MM.1S (cell line): ENCODE results near the gene CDK5RAP2.

Experiments used
- DNase-seq: peaks from one replicate; pipeline ENCODE4 v3.0.0-alpha.2; 2015
- H2AFZ ChIP-seq: fragments of 300-600 bp; sonication (generic); 2 replicates; pipeline ENCODE4 v1.6.0; 2016; ENCODE audit warnings: antibody characterized with exemption, low read length
- H3F3A ChIP-seq: fragments of 300-600 bp; sonication (generic); 2 replicates; pipeline ENCODE4 v1.6.1; 2016; ENCODE audit warnings: mild to moderate bottlenecking, antibody characterized with exemption, low read length, moderate library complexity, mixed read lengths; ENCODE audit not compliant: insufficient read depth
- H3K27ac ChIP-seq: fragments of 300-600 bp; sonication (generic); 2 replicates; pipeline ENCODE4 v1.5.1; 2016; ENCODE audit warnings: mild to moderate bottlenecking, low read length
- H3K27me3 ChIP-seq: fragments of 300-600 bp; sonication (generic); replicated peaks from 2 replicates; pipeline ENCODE4 v1.6.0; 2016; ENCODE audit warnings: low read length; ENCODE audit not compliant: insufficient read depth
- H3K36me3 ChIP-seq: fragments of 300-600 bp; sonication (generic); replicated peaks from 2 replicates; pipeline ENCODE4 v1.6.1; 2016; ENCODE audit warnings: mild to moderate bottlenecking, low read length, mixed read lengths; ENCODE audit not compliant: insufficient read depth
- H3K4me1 ChIP-seq: fragments of 300-600 bp; sonication (generic); 2 replicates; pipeline ENCODE4 v1.6.1; 2016; ENCODE audit warnings: low read length, mixed read lengths
- H3K4me2 ChIP-seq: fragments of 300-600 bp; sonication (generic); 2 replicates; pipeline ENCODE4 v1.6.0; 2016; ENCODE audit warnings: low read depth, low read length
- H3K4me3 ChIP-seq: fragments of 300-600 bp; sonication (generic); 2 replicates; pipeline ENCODE4 v1.5.1; 2016; ENCODE audit warnings: low read length, mixed read lengths
- H3K79me2 ChIP-seq: fragments of 300-600 bp; sonication (generic); 2 replicates; pipeline ENCODE4 v1.6.1; 2016; ENCODE audit warnings: mixed run types, low read length, mixed read lengths
- H3K9ac ChIP-seq: fragments of 300-600 bp; sonication (generic); 2 replicates; pipeline ENCODE4 v1.6.1; 2016; ENCODE audit warnings: low read length, mixed read lengths
- H3K9me2 ChIP-seq: fragments of 300-600 bp; sonication (generic); replicated peaks from 2 replicates; pipeline ENCODE4 v1.6.1; 2016; ENCODE audit warnings: mild to moderate bottlenecking, low read length, mixed read lengths; ENCODE audit not compliant: insufficient read depth
- H3K9me3 ChIP-seq: fragments of 300-600 bp; sonication (generic); replicated peaks from 2 replicates; pipeline ENCODE4 v1.6.1; 2016; ENCODE audit warnings: mild to moderate bottlenecking, low read length, mixed read lengths; ENCODE audit not compliant: insufficient read depth
- H4K20me1 ChIP-seq: fragments of 300-600 bp; sonication (generic); 2 replicates; pipeline ENCODE4 v1.6.1; 2016; ENCODE audit warnings: mild to moderate bottlenecking, low read length, moderate library complexity, mixed read lengths; ENCODE audit not compliant: insufficient read depth
- EZH2 ChIP-seq: fragments of 300-600 bp; sonication (generic); optimal IDR thresholded peaks from 2 replicates; pipeline ENCODE3; 2017; ENCODE audit warnings: low read depth, mild to moderate bottlenecking, antibody characterized with exemption, low read length, mixed read lengths
- EZH2phosphoT487 ChIP-seq: fragments of 300-600 bp; sonication (generic); IDR thresholded peaks from 2 replicates; pipeline ENCODE4 v1.6.1; 2018; ENCODE audit warnings: antibody characterized with exemption, low read length
- TF ChIP-seq, protein P1 (sequence below): fragments of 300-600 bp; sonication (generic); IDR thresholded peaks from 2 replicates; pipeline ENCODE4 v1.5.1; 2016; ENCODE audit warnings: antibody characterized with exemption, low read length, mixed read lengths

Gene CDK5RAP2

DNA sequence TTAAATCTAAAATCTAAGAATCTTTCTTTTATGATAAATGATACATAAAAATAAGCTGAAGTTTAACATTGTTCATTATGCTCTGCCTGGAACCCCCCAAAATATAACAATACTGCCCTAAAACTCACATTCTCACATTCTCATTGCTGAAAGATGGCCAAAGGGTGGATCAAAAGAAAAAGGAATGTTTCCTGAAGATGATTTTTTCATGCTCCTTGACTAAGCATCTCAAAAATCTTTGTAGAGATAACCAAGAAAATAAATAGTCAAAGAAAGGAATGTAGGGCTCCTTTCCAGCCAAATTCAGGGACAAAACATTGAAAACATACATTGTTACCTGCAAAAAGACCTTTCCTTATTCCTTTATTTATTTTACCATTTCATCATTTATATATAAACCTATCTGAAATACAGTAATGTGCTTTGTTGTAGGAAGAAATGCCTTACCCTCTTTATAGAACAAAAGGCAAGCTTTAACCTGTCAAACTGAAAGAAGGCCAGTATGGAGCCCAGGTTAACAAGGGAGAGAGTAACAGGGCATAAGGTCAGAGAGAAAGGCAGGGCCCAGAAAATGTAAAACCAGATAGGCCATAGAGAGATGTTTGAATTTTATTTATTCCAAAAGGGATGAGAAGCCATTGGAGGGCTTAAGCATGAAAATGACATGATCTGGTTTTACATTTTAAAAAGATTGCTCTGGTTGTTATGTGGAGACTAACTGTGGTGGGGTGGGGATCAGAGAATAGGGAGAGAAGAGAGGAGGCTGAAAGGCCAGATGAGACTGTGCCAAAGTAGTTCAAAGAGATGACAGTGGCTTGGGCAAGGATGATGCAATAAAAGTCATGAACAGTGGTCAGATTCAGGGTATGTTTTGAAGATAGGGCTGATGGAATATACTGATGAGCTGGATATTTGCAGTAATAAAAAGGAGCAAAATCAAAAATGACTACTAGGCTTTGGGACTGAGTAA is 37.3 kb upstream of the CDK5RAP2 start:
- H3K4me1 ChIP-seq, result 0 out of 2 replicates have a peak, but pooled peaks cover 6% of the 10 kb centered on the region
- H3K4me3 ChIP-seq, result no peak overlapping the region
- TF ChIP-seq EZH2 (no peak), EZH2phosphoT487 (no peak)
- TF ChIP-seq, protein P1, sequence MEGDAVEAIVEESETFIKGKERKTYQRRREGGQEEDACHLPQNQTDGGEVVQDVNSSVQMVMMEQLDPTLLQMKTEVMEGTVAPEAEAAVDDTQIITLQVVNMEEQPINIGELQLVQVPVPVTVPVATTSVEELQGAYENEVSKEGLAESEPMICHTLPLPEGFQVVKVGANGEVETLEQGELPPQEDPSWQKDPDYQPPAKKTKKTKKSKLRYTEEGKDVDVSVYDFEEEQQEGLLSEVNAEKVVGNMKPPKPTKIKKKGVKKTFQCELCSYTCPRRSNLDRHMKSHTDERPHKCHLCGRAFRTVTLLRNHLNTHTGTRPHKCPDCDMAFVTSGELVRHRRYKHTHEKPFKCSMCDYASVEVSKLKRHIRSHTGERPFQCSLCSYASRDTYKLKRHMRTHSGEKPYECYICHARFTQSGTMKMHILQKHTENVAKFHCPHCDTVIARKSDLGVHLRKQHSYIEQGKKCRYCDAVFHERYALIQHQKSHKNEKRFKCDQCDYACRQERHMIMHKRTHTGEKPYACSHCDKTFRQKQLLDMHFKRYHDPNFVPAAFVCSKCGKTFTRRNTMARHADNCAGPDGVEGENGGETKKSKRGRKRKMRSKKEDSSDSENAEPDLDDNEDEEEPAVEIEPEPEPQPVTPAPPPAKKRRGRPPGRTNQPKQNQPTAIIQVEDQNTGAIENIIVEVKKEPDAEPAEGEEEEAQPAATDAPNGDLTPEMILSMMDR, result no peak
- H3K36me3 ChIP-seq, result no peaks in the 10 kb centered on the region
- no peak overlapping the region for H3K4me2 ChIP-seq
- no peak overlapping the region for H2AFZ ChIP-seq
- H3K9me2 ChIP-seq, result no peaks in the 10 kb centered on the region
- no peak overlapping the region for H3K9ac ChIP-seq
- no peaks in the 10 kb centered on the region for H3F3A ChIP-seq
- DNase-seq, result no peak
- H3K27ac ChIP-seq, result no peak overlapping the region
- no peaks in the 10 kb centered on the region for H3K27me3 ChIP-seq
- H3K79me2 ChIP-seq, result no peaks in the 10 kb centered on the region
- no peaks in the 10 kb centered on the region for H4K20me1 ChIP-seq
- no peaks in the 10 kb centered on the region for H3K9me3 ChIP-seq

DNA sequence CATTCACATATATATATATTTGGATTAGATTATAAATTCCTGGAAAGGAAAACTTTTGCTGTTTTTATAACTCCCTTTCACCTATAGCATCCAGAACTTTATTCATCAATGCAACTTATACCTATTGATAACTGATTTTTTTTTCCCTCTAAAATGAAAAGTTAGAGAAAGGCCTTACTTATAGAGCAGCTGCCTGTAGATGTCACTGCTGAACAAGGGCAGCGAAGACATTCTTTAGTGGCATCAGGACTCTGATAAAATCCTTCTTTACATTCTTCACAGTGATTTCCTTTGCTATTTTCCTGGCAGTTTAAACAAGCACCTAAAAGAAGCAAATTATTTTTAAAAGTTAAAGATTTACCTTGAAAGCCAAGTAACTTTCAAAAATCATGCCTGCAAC is 32.3 kb upstream of the CDK5RAP2 start:
- no peaks in the 10 kb centered on the region for H4K20me1 ChIP-seq
- H3K27ac ChIP-seq, result no peak overlapping the region
- no peak for DNase-seq
- no peaks in the 10 kb centered on the region for H3K27me3 ChIP-seq
- H3F3A ChIP-seq, result no peaks in the 10 kb centered on the region
- H2AFZ ChIP-seq, result no peak overlapping the region
- TF ChIP-seq, protein P1, result peak; percentile 28
- no peak for TF ChIP-seq EZH2
- no peaks in the 10 kb centered on the region for H3K36me3 ChIP-seq
- no peaks in the 10 kb centered on the region for H3K79me2 ChIP-seq
- no peak overlapping the region for H3K4me2 ChIP-seq
- H3K9ac ChIP-seq, result no peak overlapping the region
- no peaks in the 10 kb centered on the region for H3K9me3 ChIP-seq
- no peak overlapping the region for H3K4me3 ChIP-seq
- no peaks in the 10 kb centered on the region for H3K4me1 ChIP-seq
- H3K9me2 ChIP-seq, result no peaks in the 10 kb centered on the region

DNA sequence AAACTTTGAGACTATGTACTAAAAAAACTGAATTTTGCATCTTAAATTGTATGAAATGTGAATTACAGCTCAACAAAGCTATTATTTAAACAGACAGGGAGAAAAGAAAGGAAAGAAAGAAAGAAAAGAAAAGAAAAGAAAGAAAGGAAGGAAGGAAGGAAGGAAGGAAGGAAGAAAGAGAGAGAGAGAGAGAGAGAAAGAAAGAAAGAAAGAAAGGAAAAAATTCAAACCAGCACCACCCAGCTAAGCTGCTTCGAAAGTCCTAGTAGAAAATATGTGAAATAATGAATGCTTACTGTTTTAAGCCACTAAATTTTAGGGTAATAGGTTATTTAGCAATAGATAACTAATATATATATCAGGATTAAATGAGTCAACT is 31.7 kb upstream of the CDK5RAP2 start:
- DNase-seq, result no peak
- no peaks in the 10 kb centered on the region for H3K4me1 ChIP-seq
- no peaks in the 10 kb centered on the region for H3K9me3 ChIP-seq
- no peaks in the 10 kb centered on the region for H3K36me3 ChIP-seq
- H3K27ac ChIP-seq, result no peak overlapping the region
- TF ChIP-seq EZH2 (no peak), EZH2phosphoT487 (no peak)
- TF ChIP-seq, protein P1, result no peak
- H4K20me1 ChIP-seq, result no peaks in the 10 kb centered on the region
- H3K4me2 ChIP-seq, result no peak overlapping the region
- no peak overlapping the region for H2AFZ ChIP-seq
- H3K27me3 ChIP-seq, result no peaks in the 10 kb centered on the region
- H3K4me3 ChIP-seq, result no peak overlapping the region
- H3F3A ChIP-seq, result no peaks in the 10 kb centered on the region
- no peaks in the 10 kb centered on the region for H3K9me2 ChIP-seq
- H3K79me2 ChIP-seq, result no peaks in the 10 kb centered on the region
- no peak overlapping the region for H3K9ac ChIP-seq
